Activated B cell treated with CpG ODN at 0.5 μM for 24 hours (primary cell): Measurements from ENCODE around the gene PHACTR3. TPM values are rescaled to one million over a fixed set of nuclear protein-coding genes. Genes with fewer than 3 reads are reported as not detected.

Experiments used
- ATAC-seq: fragments of 200-7000 bp; cut with Tn5 transposase; one replicate; pipeline ENCODE4 v1.10.0; 2021; ENCODE audit warnings: low read depth, mild to moderate bottlenecking, moderate library complexity
- CTCF ChIA-PET: fragments of 350-600 bp; sonication (Branson Sonifier 250); formaldehyde crosslinking; loops from one replicate; lab custom pipeline; 2021; ENCODE audit warnings: antibody characterized with exemption; lab: Charles Lee
- POLR2A ChIA-PET: fragments of 350-600 bp; sonication (Branson Sonifier 250); formaldehyde crosslinking; loops from one replicate; lab custom pipeline; 2021; ENCODE audit warnings: antibody characterized with exemption; lab: Charles Lee
- DNase-seq: peaks from one replicate; pipeline ENCODE4 v3.0.0; 2022
- H3K27ac Mint-ChIP-seq: one replicate; pipeline ENCODE4 v1.8.0; 2020; ENCODE audit warnings: mixed read lengths
- H3K27me3 Mint-ChIP-seq: one replicate; pipeline ENCODE4 v1.8.0; 2021; ENCODE audit warnings: mixed read lengths
- H3K36me3 Mint-ChIP-seq: one replicate; pipeline ENCODE4 v1.8.0; 2021; ENCODE audit warnings: low read depth, mixed read lengths
- H3K4me1 Mint-ChIP-seq: one replicate; pipeline ENCODE4 v1.8.0; 2021; ENCODE audit warnings: mixed read lengths
- H3K4me3 Mint-ChIP-seq: one replicate; pipeline ENCODE4 v1.8.0; 2020; ENCODE audit warnings: mild to moderate bottlenecking, mixed read lengths
- H3K9me3 Mint-ChIP-seq: one replicate; pipeline ENCODE4 v1.8.0; 2020; ENCODE audit warnings: mixed read lengths
- CTCF ChIP-seq: fragments of 200-600 bp; IDR thresholded peaks from one replicate; pipeline ENCODE4 v1.8.0; 2022; ENCODE audit warnings: antibody characterized with exemption, mild to moderate bottlenecking
- intact Hi-C: fragments of 100-400 bp; cut with micrococcal nuclease; formaldehyde crosslinking; loops from one replicate; pipeline ENCODE4 v1.15.1; 2024
- total RNA-seq: library from RNA; stranded (reverse); gene quantifications from 2 replicates; pipeline ENCODE4 v1.2.3, GENCODE V29; 2022

PHACTR3 gene
- total RNA-seq, 1 donor from 2014 or later, result not detected

GRCh38 chr20:59633656-59634251, 29.4 kb downstream of the PHACTR3 start:
- no peaks in the 10 kb centered on the region for H3K9me3 Mint-ChIP-seq
- H3K27ac Mint-ChIP-seq, result no peak overlapping the region
- intact Hi-C loops, result no loop called here
- POLR2A ChIA-PET, result no interaction called here
- DNase-seq (no peak), ATAC-seq (no peak)
- CTCF ChIA-PET, result no interaction called here
- TF ChIP-seq CTCF, result no peak
- peaks cover 4% of the 10 kb centered on the region for H3K27me3 Mint-ChIP-seq
- H3K36me3 Mint-ChIP-seq, result no peaks in the 10 kb centered on the region
- no peak overlapping the region for H3K4me3 Mint-ChIP-seq
- H3K4me1 Mint-ChIP-seq, result no peaks in the 10 kb centered on the region

GRCh38 chr20:59634435-59635005, 30.2 kb downstream of the PHACTR3 start:
- TF ChIP-seq CTCF, result no peak
- Mint-ChIP-seq H3K9me3 (no peaks in the 10 kb centered on the region), H3K36me3 (no peaks in the 10 kb centered on the region), H3K4me3 (no peak overlapping the region), H3K27ac (no peak overlapping the region), H3K4me1 (no peaks in the 10 kb centered on the region), H3K27me3 (peaks cover 4% of the 10 kb centered on the region)
- CTCF ChIA-PET, result no interaction called here
- ATAC-seq (no peak), DNase-seq (no peak)
- POLR2A ChIA-PET, result no interaction called here
- intact Hi-C loops, result no loop called here

- no peak overlapping the region for H3K4me3 Mint-ChIP-seq
- H3K4me1 Mint-ChIP-seq, result no peaks in the 10 kb centered on the region
- no peak for DNase-seq
- ChIA-PET CTCF (no interaction called here), POLR2A (no interaction called here)
- peaks cover 4% of the 10 kb centered on the region for H3K27me3 Mint-ChIP-seq
- intact Hi-C loops, result no loop called here
- H3K27ac Mint-ChIP-seq, result no peak overlapping the region
- ATAC-seq, result no peak
- no peaks in the 10 kb centered on the region for H3K9me3 Mint-ChIP-seq
- TF ChIP-seq CTCF, result no peak
- H3K36me3 Mint-ChIP-seq, result no peaks in the 10 kb centered on the region
Observed at GRCh38 chr20:59636766-59637370, 32.5 kb downstream of the PHACTR3 start.

GRCh38 chr20:59640267-59640666, 35.9 kb downstream of the PHACTR3 start:
- Mint-ChIP-seq H3K9me3 (no peaks in the 10 kb centered on the region), H3K36me3 (no peaks in the 10 kb centered on the region), H3K4me1 (no peaks in the 10 kb centered on the region), H3K27me3 (peaks cover 4% of the 10 kb centered on the region), H3K4me3 (no peak overlapping the region), H3K27ac (no peak overlapping the region)
- ChIA-PET CTCF (no interaction called here), POLR2A (no interaction called here)
- no peak for DNase-seq
- intact Hi-C loops, result no loop called here
- no peak for ATAC-seq
- no peak for TF ChIP-seq CTCF

- H3K4me3 Mint-ChIP-seq, result no peak overlapping the region
- no peak for TF ChIP-seq CTCF
- ATAC-seq (no peak), DNase-seq (no peak)
- CTCF ChIA-PET, result no interaction called here
- no peaks in the 10 kb centered on the region for H3K36me3 Mint-ChIP-seq
- no peaks in the 10 kb centered on the region for H3K27me3 Mint-ChIP-seq
- H3K9me3 Mint-ChIP-seq, result peaks cover 3% of the 10 kb centered on the region
- no peak overlapping the region for H3K27ac Mint-ChIP-seq
- no peaks in the 10 kb centered on the region for H3K4me1 Mint-ChIP-seq
- POLR2A ChIA-PET, result no interaction called here
- intact Hi-C loops, result no loop called here
Observed at GRCh38 chr20:59643615-59644061, 39.3 kb downstream of the PHACTR3 start.
